Cardiac septum (tissue), 1 donor: ENCODE measurements around the gene S100A11. TPM values are rescaled to one million over a fixed set of nuclear protein-coding genes. Genes with fewer than 3 reads are reported as not detected.

Source experiments
- DNase-seq: peaks from one replicate; pipeline ENCODE4 v3.0.0-alpha.2; 2020; ENCODE audit warnings: low spot score
- intact Hi-C: fragments of 100-400 bp; cut with DNase I; formaldehyde crosslinking; loops from one replicate; pipeline ENCODE4 v1.14.0; 2022
- total RNA-seq: library from RNA; stranded (reverse); fragmentation: NEBNext Ultra II Directional; extraction: Animal tissue kit (Norgen Biotek cat#: 25700); gene quantifications from one replicate; pipeline ENCODE4 v1.2.1, GENCODE V29; 2021
- donor health status: DM: no; HTN: no; CAD: no.

S100A11 gene
- total RNA-seq, 1 donor from 2014 or later, result 90.8 TPM

GRCh38 chr1:151990058-151990855 lies 46.5 kb downstream of the S100A11 start:
- intact Hi-C loops, result no loop called here
- DNase-seq, result no peak

GRCh38 chr1:151989211-151989862 lies 47.5 kb downstream of the S100A11 start:
- no peak for DNase-seq
- intact Hi-C loops, result loop anchor here (2.0 kb wide), 1 partner anchor 21 kb away; no protein-coding TSS in a partner anchor

GRCh38 chr1:151988405-151988923 lies 48.3 kb downstream of the S100A11 start:
- no peak for DNase-seq
- intact Hi-C loops, result loop anchor here (2.0 kb wide), 1 partner anchor 20 kb away; no protein-coding TSS in a partner anchor

GRCh38 chr1:151986501-151987190 lies 50.2 kb downstream of the S100A11 start:
- DNase-seq, result no peak
- intact Hi-C loops, result no loop called here

- intact Hi-C loops, result no loop called here
- DNase-seq, result no peak
Observed at GRCh38 chr1:151985768-151986167, 51.0 kb downstream of the S100A11 start.

GRCh38 chr1:151985270-151985669 lies 51.5 kb downstream of the S100A11 start:
- no peak for DNase-seq
- intact Hi-C loops, result no loop called here

GRCh38 chr1:151984313-151984956 lies 52.4 kb downstream of the S100A11 start:
- DNase-seq, result no peak
- intact Hi-C loops, result no loop called here

Other genes with a start within 250 kb of the S100A11 start
- gene TDRKH, start 246.5 kb downstream of the S100A11 start, total RNA-seq, result 6.0 TPM
- gene LINGO4, start 231.6 kb downstream of the S100A11 start, total RNA-seq, result 0.43 TPM
- 5.9 TPM for gene RORC, start 205.2 kb downstream of the S100A11 start, total RNA-seq
- gene C2CD4D, start 197.2 kb downstream of the S100A11 start, total RNA-seq, result not detected
- gene THEM5, start 183.3 kb downstream of the S100A11 start, total RNA-seq, result not detected
- gene THEM4, start 127.5 kb downstream of the S100A11 start, total RNA-seq, result 15.7 TPM
- 131 TPM for gene S100A10, start 43.1 kb downstream of the S100A11 start, total RNA-seq
- gene TCHHL1, start 52.1 kb upstream of the S100A11 start, total RNA-seq, result not detected
- gene TCHH, start 78.4 kb upstream of the S100A11 start, total RNA-seq, result 0.05 TPM
- gene RPTN, start 122.2 kb upstream of the S100A11 start, total RNA-seq, result not detected
- not detected for gene HRNR, start 187.2 kb upstream of the S100A11 start, total RNA-seq